Thyroid gland (tissue), 4 donors: ENCODE measurements around the gene TBC1D13. TPM values are rescaled to one million over a fixed set of nuclear protein-coding genes. Genes with fewer than 3 reads are reported as not detected.
"Not testable (repeated sequence)": the region's sequence is repeated elsewhere in the genome, so short reads cannot be mapped to it uniquely, and the experiment has no call there.

Experiments
- DNase-seq, 2 donors: peaks; one replicate each; pipeline ENCODE4 v3.0.0-alpha.2; 2019
- H3K27ac ChIP-seq, 3 donors: fragments of 200-600 bp; sonication (generic); 1 replicate in 2 of 3; 2 replicates in 1 of 3; pipeline ENCODE4 v1.5.1; 2016 to 2019; ENCODE audit warnings: mild to moderate bottlenecking in 1 of 3, moderate library complexity in 1 of 3
- H3K27me3 ChIP-seq: fragments of 200-600 bp; sonication (generic); one replicate; pipeline ENCODE4 v1.5.1; 2019
- H3K36me3 ChIP-seq, 2 donors: fragments of 200-600 bp; sonication (generic); one replicate each; pipeline ENCODE4 v1.5.1; 2016 to 2019
- H3K4me1 ChIP-seq, 2 donors: fragments of 200-600 bp; sonication (generic); one replicate each; pipeline ENCODE4 v1.5.1; 2017 to 2019
- H3K4me3 ChIP-seq, 3 donors: fragments of 200-600 bp; sonication (generic); replicated peaks in 1 of 3; 1 replicate in 2 of 3; 2 replicates in 1 of 3; pipeline ENCODE4 v1.5.1; 2016; ENCODE audit warnings: mild to moderate bottlenecking in 1 of 3
- H3K9me3 ChIP-seq: fragments of 200-600 bp; sonication (generic); one replicate; pipeline ENCODE4 v1.5.1; 2017
- CTCF ChIP-seq, 6 experiments: fragments of 200-600 bp in 3 of 6; fragments of 450-650 bp in 3 of 6; sonication (generic) in 3 of 6; IDR thresholded peaks; one replicate each; pipeline ENCODE4 v1.5.1; 2016 to 2019; ENCODE audit warnings: antibody characterized with exemption in 6 of 6, mild to moderate bottlenecking in 2 of 6, inconsistent platforms in 1 of 6, moderate library complexity in 1 of 6
- POLR2A ChIP-seq, 2 donors: fragments of 450-650 bp; IDR thresholded peaks; one replicate each; pipeline ENCODE4 v1.6.1; 2017; ENCODE audit warnings: antibody characterized with exemption in 2 of 2, mild to moderate bottlenecking in 2 of 2, moderate library complexity in 1 of 2
- WGBS, 2 donors: methylation state at CpG; one replicate each; pipeline ENCODE4 v1.1.5; 2017; 5-methylcytosine and 5-hydroxymethylcytosine counted together
- intact Hi-C: fragments of 100-400 bp; cut with DNase I; formaldehyde crosslinking; loops from one replicate; pipeline ENCODE4 v1.15.1; 2023
- total RNA-seq, 4 donors: library from RNA; depleted of rRNA; stranded (reverse); fragments of >200 nt; gene quantifications; one replicate each; pipeline ENCODE4 v1.2.3, GENCODE V29; 2016

Gene TBC1D13
- total RNA-seq, 4 donors from 2014 or later, result 18.6 to 32.1 (median 27.6) TPM

- TF ChIP-seq CTCF (IDR thresholded peaks at IDR 0.05) (no peak), POLR2A (IDR thresholded peaks at IDR 0.05) (no peak)
- H3K4me3 ChIP-seq, result no peak overlapping the region
- no peaks in the 10 kb centered on the region for H3K9me3 ChIP-seq
- H3K36me3 ChIP-seq, result no peaks in the 10 kb centered on the region
- DNase-seq, result peak; percentile 53 to 54
- intact Hi-C loops, result no loop called here
- H3K27me3 ChIP-seq, result no peaks in the 10 kb centered on the region
- 54 to 63% methylated on average over 12 of the region's 13 CpGs for WGBS, 2 donors
- H3K27ac ChIP-seq, result peak overlapping the region; percentile 24 to 36 (median 29)
- H3K4me1 ChIP-seq, result peaks cover 0 to 12% of the 10 kb centered on the region in 2 donors
These were observed 58.3 kb downstream of the TBC1D13 start for GRCh38 chr9:128845186-128845931.

- intact Hi-C loops, result no loop called here
- H3K27me3 ChIP-seq, result no peaks in the 10 kb centered on the region
- TF ChIP-seq CTCF (IDR thresholded peaks at IDR 0.05), result no peak
- TF ChIP-seq POLR2A (IDR thresholded peaks at IDR 0.05), result no peak
- H3K4me3 ChIP-seq, result no peak overlapping the region
- WGBS, 2 donors, result 93 to 95% methylated on average over 3 of the region's 3 CpGs
- no peaks in the 10 kb centered on the region for H3K36me3 ChIP-seq
- H3K4me1 ChIP-seq, result peaks cover 0 to 12% of the 10 kb centered on the region in 2 donors
- no peak overlapping the region for H3K27ac ChIP-seq
- no peak for DNase-seq
- H3K9me3 ChIP-seq, result no peaks in the 10 kb centered on the region
These were observed 59.6 kb downstream of the TBC1D13 start for GRCh38 chr9:128846680-128847030.

GRCh38 chr9:128847803-128848202 lies 60.8 kb downstream of the TBC1D13 start:
- Histone ChIP-seq H3K4me3 (no peak overlapping the region), H3K4me1 (peaks cover under 1 to 13% of the 10 kb centered on the region in 2 donors), H3K9me3 (no peaks in the 10 kb centered on the region), H3K27me3 (no peaks in the 10 kb centered on the region), H3K27ac (no peak overlapping the region), H3K36me3 (no peaks in the 10 kb centered on the region)
- no peak for DNase-seq
- intact Hi-C loops, result no loop called here
- no peak for TF ChIP-seq CTCF (IDR thresholded peaks at IDR 0.05)
- 94 to 95% methylated on average over 1 of the region's 1 CpG for WGBS, 2 donors

GRCh38 chr9:128851024-128851423 lies 64.0 kb downstream of the TBC1D13 start:
- H3K9me3 ChIP-seq, H3K36me3 ChIP-seq, H3K4me3 ChIP-seq, DNase-seq, H3K4me1 ChIP-seq, H3K27me3 ChIP-seq, intact Hi-C loops, H3K27ac ChIP-seq: not testable (repeated sequence)
- 92 to 95% methylated on average over 10 of the region's 10 CpGs for WGBS, 2 donors

GRCh38 chr9:128851779-128852600 lies 64.9 kb downstream of the TBC1D13 start:
- H3K4me1 ChIP-seq, H3K27me3 ChIP-seq, H3K4me3 ChIP-seq, H3K36me3 ChIP-seq, H3K9me3 ChIP-seq, H3K27ac ChIP-seq: not testable (repeated sequence)
- intact Hi-C loops, result loop anchor here (2.0 kb wide), 1 partner anchor 77 kb away; no protein-coding TSS in a partner anchor
- 74% methylated on average over 10 of the region's 10 CpGs for WGBS, 2 donors
- peak; percentile 41 to 83 (median 70) for TF ChIP-seq CTCF (IDR thresholded peaks at IDR 0.05)
- DNase-seq, result peak; percentile 59 to 61

GRCh38 chr9:128852646-128853045 lies 65.6 kb downstream of the TBC1D13 start:
- 91 to 92% methylated on average over 2 of the region's 2 CpGs for WGBS, 2 donors
- not testable (repeated sequence) for H3K4me1 ChIP-seq, H3K9me3 ChIP-seq, H3K4me3 ChIP-seq, H3K27ac ChIP-seq, H3K27me3 ChIP-seq, H3K36me3 ChIP-seq, DNase-seq
- intact Hi-C loops, result loop anchor here (2.0 kb wide), 1 partner anchor 76 kb away; no protein-coding TSS in a partner anchor

- H3K27me3 ChIP-seq, DNase-seq, H3K27ac ChIP-seq, H3K36me3 ChIP-seq, intact Hi-C loops, H3K4me3 ChIP-seq, H3K9me3 ChIP-seq: not testable (repeated sequence)
- WGBS, 2 donors, result 90 to 96% methylated on average over 6 of the region's 6 CpGs
- peaks cover 9 to 12% of the 10 kb centered on the region in 2 donors for H3K4me1 ChIP-seq
These were observed 67.4 kb downstream of the TBC1D13 start for GRCh38 chr9:128854454-128854853.

GRCh38 chr9:128858476-128858875 lies 71.4 kb downstream of the TBC1D13 start:
- H3K4me3 ChIP-seq, H3K27me3 ChIP-seq, intact Hi-C loops, H3K36me3 ChIP-seq, H3K9me3 ChIP-seq: not testable (repeated sequence)
- peak overlapping the region; percentile 36 to 61 (median 38) for H3K27ac ChIP-seq
- WGBS, 2 donors, result 37 to 48% methylated on average over 7 of the region's 7 CpGs
- DNase-seq, result peak; percentile 55 to 57
- H3K4me1 ChIP-seq, result peaks cover 32 to 36% of the 10 kb centered on the region in 2 donors
